NCI-H345 treated with DMSO at 0.1 percent for 48 hours (cell line): ENCODE results near the gene PIAS1.

Source experiments
- DNase-seq: peaks from one replicate; lab custom pipeline; 2025; ENCODE audit not compliant: unreplicated experiment; lab: John Stamatoyannopoulos, UW

The PIAS1 gene

GRCh38 chr15:68176601-68177000, 122.5 kb downstream of the PIAS1 start:
- DNase-seq = no peak

DNA sequence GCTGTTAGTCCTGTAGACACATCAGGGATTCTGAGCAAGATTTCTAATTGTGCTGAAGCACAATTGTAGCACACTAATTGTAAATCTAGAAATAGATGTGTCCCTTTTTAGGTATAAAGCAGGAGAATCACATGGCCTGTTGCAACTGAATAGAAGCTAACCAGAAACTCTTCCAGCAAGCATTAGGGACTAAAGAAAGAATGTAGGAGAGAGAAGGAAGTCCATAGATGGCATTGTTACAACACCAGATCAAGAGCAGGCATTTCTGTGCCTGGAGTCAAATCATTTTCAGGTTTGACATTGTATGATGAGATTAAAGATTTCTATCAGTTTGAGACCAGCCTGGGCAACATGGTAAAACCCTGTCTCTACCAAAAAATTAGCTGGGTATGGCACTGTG, 123.6 kb downstream of the PIAS1 start:
- no peak for DNase-seq

DNA sequence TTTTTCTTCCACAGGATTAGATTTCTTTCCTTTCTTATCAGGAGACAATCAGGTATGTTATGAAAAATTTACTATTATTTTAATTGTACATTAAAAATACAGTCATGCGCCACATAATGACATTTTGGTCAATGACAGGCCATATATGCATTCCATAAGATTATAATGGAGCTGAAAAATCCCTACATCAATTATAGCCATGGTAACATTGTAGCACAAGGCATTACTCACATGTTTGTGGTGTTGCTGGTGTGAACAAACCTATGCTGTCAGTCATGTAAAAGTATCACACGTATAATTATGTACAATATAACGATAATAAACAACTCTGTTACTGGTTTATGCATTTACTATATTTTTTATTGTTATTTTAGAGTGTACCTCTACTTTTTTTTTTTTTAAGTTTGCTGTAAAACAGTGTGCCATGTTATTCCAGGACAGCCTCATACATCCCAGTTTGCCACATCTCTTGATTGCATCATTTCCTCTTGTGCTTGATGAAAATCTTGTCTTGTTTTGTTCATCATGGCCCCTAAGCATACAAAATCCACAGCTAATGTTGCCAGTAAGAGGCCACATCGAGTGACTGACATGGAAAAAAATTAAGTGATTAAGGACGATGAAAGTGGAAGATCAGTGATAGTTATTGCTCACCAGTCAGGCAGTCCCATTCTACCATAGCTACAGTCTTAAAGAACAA, 129.7 kb downstream of the PIAS1 start:
- DNase-seq = no peak

GRCh38 chr15:68184616-68185480, 130.7 kb downstream of the PIAS1 start:
- no peak for DNase-seq

GRCh38 chr15:68186671-68187397, 132.7 kb downstream of the PIAS1 start:
- no peak for DNase-seq

DNA sequence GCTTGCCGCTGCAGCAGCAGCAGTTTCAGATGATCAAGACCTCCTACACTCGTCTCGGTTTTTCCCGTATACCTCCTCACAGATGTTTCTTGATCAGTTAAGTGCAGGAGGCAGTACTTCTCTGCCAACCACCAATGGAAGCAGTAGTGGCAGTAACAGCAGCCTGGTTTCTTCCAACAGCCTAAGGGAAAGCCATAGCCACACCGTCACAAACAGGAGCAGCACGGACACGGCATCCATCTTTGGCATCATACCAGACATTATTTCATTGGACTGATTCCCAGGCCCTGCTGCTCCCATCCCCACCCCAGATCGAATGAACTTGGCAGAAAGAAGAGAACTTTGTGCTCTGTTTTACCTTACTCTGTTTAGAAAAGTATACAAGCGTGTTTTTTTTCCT, 133.4 kb downstream of the PIAS1 start:
- DNase-seq = no peak

GRCh38 chr15:68188647-68189046, 134.5 kb downstream of the PIAS1 start:
- no peak for DNase-seq

DNA sequence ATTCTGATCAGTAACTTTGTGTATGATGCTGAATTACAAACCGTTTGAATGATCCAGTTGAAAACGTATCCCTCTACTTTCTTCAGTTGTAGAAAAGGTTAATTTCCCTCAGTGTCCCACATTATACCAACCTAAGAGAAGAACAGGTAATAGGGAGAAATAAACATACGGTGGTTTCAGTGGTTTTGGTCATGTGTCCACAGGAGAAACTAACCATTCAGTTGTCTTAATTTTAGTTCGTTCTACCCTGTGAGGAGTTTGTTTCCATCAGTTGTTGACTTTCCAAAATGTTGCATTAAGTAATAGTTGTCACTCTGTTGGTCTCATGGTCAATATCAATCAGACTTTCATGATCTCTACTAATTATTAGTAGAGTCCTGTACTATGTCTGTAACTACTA, 135.9 kb downstream of the PIAS1 start:
- no peak for DNase-seq

DNA sequence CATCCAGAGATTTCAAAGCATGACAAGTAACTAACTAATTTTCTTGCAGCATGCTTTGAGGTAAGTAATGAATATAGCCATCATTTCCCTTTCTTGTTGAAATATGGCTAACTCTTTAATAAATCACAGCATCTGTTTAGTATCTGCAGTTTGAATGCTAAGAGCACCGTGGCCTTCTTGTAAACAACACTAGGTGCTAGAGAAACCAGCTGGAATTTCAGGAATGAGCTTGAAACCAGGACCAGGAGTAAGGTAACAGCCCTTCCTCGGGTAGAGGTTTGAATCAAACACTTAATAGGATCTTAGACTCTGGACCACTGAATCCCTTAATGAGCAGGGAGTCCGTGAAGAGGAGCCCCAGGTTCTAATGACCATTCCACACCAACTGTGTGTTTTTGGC, 137.4 kb downstream of the PIAS1 start:
- no peak for DNase-seq

GRCh38 chr15:68192117-68192516, 138.0 kb downstream of the PIAS1 start:
- no peak for DNase-seq

GRCh38 chr15:68192804-68193486, 138.8 kb downstream of the PIAS1 start:
- no peak for DNase-seq

GRCh38 chr15:68195336-68196112, 141.4 kb downstream of the PIAS1 start:
- no peak for DNase-seq

GRCh38 chr15:68196445-68197169, 142.5 kb downstream of the PIAS1 start:
- DNase-seq = no peak

- DNase-seq = no peak
These were observed 143.0 kb downstream of the PIAS1 start for GRCh38 chr15:68197170-68197492.

DNA sequence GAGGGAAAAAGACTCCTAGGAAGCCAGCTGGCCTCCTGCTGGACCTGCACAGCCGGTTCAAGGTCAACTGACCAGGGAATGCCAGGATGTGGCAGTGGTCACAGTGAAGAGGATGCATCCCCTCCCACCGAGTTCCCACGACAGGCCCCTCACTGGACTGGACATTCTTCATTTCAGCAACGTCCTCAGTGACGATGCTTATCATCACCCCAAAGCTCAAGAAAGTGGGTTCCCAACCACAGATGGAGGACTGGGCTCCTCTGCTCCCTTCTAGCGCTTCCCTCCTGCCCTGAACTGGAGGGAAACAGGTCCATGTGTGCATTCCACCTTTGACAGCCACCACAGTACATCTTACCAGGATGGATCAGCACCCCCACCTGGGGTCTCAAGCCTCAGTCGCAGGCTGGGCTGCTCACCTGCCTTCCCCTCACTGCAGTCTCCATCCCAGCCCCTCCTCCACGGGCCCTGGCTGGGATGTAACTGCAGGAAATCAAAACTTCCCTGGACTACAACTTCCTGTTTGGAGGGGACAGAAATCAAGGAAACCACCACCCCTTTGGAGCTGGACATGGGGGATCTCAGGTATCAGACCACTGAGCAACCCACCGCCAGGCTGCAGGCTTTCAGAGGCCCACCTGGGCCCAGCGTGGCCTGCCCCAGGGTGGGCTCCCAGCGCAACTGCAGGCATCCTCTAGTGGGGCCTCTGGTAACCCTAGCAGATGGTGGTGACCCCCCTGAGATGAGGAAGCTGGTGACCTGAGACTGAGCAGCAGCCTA, 143.7 kb downstream of the PIAS1 start:
- no peak for DNase-seq

DNA sequence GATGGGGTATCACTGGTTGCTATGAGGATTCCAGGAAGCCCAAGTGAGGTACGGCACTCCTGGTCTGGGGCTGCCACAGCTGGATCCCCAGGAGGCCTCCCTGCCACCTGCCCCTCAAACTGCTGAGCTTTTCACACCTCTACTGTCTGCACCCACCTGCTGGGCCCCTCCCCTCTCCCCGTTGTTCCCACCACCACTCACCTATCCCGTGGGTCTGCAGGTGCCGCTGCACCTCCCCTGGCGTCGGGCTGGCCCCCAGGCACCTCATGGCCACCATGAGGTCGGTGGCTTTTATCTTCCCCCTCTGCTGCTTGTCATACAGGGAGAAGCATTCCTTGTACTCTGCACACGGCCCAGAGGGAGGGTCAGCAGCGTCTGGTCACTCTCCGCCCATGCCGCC, 145.2 kb downstream of the PIAS1 start:
- no peak for DNase-seq

DNA sequence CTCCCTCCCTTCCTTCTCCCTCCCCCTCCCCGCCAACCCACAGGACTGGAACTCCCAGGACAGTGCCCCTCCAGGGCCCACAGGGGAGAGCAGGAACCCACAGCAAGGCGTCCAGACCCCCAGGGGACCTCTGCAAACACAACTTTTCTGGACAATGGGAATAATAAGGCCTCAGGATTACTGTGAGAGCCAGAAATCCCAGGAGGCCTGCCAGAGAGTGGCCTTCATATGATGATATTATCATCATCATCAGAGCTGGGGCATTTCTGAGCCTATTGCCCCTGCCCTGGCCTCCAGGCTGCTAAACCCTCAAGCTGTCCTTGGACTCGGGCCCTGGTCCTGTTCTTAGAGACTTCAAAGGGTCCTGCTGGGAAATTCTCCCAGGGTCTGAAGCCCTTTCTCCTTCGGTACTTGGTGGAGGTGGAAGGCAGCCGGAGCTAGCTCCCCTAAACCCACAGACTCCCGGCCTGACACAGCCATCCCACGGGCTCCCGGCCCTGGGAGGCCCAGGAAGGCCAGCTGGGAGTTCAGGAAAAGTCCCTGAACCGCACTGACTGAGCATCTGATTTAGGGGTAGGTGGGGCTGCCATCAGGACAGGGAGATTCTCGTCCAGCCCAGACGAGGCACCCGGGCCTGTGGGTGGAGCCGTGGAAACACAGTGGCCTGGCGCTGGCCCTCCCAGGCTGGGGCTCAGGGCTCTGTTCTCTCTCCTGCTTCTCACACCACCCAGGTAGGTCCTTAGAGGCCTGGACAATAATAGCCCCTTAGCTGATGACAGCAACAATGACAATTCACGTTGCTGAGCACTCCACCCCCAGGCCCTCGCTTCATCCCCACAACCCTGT, 146.1 kb downstream of the PIAS1 start:
- DNase-seq = no peak

DNA sequence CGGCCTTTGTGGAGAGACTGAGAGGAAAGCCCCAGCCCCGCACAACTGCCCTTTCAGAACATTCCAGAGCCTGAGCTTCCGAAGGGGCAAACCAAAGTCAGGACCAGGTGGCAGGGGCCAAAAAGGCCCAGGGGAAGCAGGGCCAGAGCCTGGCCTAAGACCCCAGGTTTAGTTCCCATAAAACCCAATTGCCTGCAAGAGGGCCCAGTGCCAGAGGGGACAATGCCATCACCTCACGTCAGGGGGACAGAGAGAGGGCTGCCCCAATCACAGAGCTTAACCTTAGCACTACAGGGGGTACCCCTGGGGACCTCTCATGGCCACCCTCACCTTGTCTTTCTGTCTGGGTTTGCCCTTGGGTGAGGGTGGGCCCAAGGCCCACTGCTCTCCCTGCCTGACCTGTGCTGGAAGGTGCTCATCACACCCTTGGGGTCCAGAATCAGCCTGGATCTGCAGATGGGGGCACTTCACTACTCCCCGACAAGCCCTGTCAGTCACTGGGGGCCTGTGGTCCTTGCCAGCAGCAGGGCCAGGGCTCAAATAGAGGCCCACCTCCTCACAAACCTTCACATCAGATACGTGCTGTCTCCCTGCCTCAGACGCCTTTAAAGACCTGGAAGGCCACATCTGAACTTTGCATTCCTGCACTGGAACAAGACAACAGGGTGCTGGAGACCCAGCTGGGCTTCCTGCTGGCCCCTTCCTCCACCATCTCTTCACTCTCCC, 147.2 kb downstream of the PIAS1 start:
- DNase-seq = no peak
